A204.1 (cell line): ENCODE results near the gene CRTC1.

ENCODE experiments used
- FAIRE-seq: peaks from 2 replicates; lab custom pipeline; 2012; peaks lifted over from hg19 to GRCh38; lab: Jason Lieb, UNC

Gene CRTC1

GRCh38 chr19:18771328-18772242 lies 88.1 kb downstream of the CRTC1 start:
- FAIRE-seq, result no peak

- no peak for FAIRE-seq
Observed at GRCh38 chr19:18772620-18773587, 89.4 kb downstream of the CRTC1 start.

- no peak for FAIRE-seq
Observed at GRCh38 chr19:18773682-18774081, 90.2 kb downstream of the CRTC1 start.

GRCh38 chr19:18774107-18774506 lies 90.6 kb downstream of the CRTC1 start:
- FAIRE-seq, result no peak

- no peak for FAIRE-seq
Observed at GRCh38 chr19:18774782-18775444, 91.4 kb downstream of the CRTC1 start.

GRCh38 chr19:18775586-18776287 lies 92.3 kb downstream of the CRTC1 start:
- FAIRE-seq, result no peak

- no peak for FAIRE-seq
Observed at GRCh38 chr19:18776288-18776594, 92.8 kb downstream of the CRTC1 start.

GRCh38 chr19:18776736-18777135 lies 93.3 kb downstream of the CRTC1 start:
- no peak for FAIRE-seq

- FAIRE-seq, result no peak
Observed at GRCh38 chr19:18777301-18778075, 94.0 kb downstream of the CRTC1 start.

- no peak for FAIRE-seq
Observed at GRCh38 chr19:18778076-18778389, 94.6 kb downstream of the CRTC1 start.

- no peak for FAIRE-seq
Observed at GRCh38 chr19:18778826-18779495, 95.5 kb downstream of the CRTC1 start.

GRCh38 chr19:18780081-18780480 lies 96.6 kb downstream of the CRTC1 start:
- FAIRE-seq, result no peak

GRCh38 chr19:18780631-18781030 lies 97.2 kb downstream of the CRTC1 start:
- FAIRE-seq, result no peak

- FAIRE-seq, result no peak
Observed at GRCh38 chr19:18781047-18781600, 97.6 kb downstream of the CRTC1 start.

- no peak for FAIRE-seq
Observed at GRCh38 chr19:18781885-18782527, 98.5 kb downstream of the CRTC1 start.

GRCh38 chr19:18782559-18783225 lies 99.2 kb downstream of the CRTC1 start:
- FAIRE-seq, result no peak

- FAIRE-seq, result no peak
Observed at GRCh38 chr19:18783958-18784785, 100.7 kb downstream of the CRTC1 start.

- FAIRE-seq, result no peak
Observed at GRCh38 chr19:18784786-18785120, 101.3 kb downstream of the CRTC1 start.
